CD4-positive, alpha-beta T cell treated with Interleukin-17A for 1 hour (primary cell): ENCODE data around the gene LGR4.
"Not testable (repeated sequence)": the region's sequence is repeated elsewhere in the genome, so short reads cannot be mapped to it uniquely, and the experiment has no call there.

Source experiments
- DNase-seq: peaks from one replicate; pipeline ENCODE4 v3.0.0-alpha.2; 2020

LGR4 gene, protein sequence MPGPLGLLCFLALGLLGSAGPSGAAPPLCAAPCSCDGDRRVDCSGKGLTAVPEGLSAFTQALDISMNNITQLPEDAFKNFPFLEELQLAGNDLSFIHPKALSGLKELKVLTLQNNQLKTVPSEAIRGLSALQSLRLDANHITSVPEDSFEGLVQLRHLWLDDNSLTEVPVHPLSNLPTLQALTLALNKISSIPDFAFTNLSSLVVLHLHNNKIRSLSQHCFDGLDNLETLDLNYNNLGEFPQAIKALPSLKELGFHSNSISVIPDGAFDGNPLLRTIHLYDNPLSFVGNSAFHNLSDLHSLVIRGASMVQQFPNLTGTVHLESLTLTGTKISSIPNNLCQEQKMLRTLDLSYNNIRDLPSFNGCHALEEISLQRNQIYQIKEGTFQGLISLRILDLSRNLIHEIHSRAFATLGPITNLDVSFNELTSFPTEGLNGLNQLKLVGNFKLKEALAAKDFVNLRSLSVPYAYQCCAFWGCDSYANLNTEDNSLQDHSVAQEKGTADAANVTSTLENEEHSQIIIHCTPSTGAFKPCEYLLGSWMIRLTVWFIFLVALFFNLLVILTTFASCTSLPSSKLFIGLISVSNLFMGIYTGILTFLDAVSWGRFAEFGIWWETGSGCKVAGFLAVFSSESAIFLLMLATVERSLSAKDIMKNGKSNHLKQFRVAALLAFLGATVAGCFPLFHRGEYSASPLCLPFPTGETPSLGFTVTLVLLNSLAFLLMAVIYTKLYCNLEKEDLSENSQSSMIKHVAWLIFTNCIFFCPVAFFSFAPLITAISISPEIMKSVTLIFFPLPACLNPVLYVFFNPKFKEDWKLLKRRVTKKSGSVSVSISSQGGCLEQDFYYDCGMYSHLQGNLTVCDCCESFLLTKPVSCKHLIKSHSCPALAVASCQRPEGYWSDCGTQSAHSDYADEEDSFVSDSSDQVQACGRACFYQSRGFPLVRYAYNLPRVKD

DNA sequence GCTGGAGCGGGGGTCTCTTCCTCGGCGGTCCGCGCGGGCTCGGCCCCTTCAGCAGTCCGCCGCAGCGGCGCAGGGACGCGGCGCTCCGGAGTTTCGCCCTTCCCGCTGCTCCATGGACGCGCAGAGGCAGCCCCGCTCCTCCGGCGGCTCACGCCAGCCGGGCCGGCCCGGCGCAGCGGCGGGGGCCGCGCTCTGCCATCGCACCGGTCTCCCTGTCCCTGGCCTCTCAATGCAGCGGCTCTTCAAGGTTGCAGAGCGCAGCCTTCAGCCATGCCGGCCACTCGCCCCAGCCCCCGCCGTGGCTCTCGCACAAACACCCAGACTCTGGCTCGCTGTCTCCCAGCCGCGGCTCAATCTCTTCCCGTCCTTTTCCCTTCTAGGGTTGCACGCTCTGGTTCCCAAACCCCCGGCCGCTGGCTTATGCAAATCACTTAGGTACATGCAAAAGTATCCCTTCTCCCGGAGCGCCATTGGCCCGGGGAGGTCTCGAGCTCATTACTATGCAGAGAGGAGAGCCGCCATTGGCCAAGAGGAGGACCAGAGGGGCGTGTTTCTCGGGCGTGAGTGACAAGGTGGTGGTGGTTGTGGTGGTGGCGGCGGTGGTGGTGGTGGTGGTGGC lies at the start of gene LGR4:
TSS of gene LGR4 (minus strand) at position 393 of the 619 bp plus-strand sequence. CDS start 488 bp downstream, outside the sequence.
- DNase-seq, result peak; percentile 78

- no peak for DNase-seq
Measured at GRCh38 chr11:27520226-27520625, 47.6 kb upstream of the LGR4 start.

- no peak for DNase-seq
Measured at GRCh38 chr11:27518518-27518917, 45.9 kb upstream of the LGR4 start.

DNA sequence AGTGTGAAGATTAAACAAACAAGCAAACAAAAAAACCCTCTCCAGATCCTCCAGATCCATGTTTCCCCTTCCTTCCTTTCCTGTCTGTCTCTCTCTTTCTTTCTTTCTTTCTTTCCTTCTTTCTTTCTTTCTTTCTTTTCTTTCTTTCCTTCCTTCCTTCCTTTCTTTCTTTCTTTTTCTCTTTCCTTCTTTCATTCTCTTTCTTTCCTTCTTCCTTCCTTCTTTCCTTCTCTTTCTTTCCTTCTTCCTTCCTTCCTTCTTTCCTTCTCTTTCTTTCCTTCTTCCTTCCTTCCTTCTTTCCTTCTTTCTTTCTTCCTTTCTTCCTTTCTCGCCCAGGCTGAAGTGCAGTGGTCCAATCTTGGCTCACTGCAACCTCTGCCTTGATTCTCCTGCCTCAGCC lies 44.9 kb upstream of the LGR4 start:
- not testable (repeated sequence) for DNase-seq

GRCh38 chr11:27514558-27514957 lies 42.0 kb upstream of the LGR4 start:
- no peak for DNase-seq

DNA sequence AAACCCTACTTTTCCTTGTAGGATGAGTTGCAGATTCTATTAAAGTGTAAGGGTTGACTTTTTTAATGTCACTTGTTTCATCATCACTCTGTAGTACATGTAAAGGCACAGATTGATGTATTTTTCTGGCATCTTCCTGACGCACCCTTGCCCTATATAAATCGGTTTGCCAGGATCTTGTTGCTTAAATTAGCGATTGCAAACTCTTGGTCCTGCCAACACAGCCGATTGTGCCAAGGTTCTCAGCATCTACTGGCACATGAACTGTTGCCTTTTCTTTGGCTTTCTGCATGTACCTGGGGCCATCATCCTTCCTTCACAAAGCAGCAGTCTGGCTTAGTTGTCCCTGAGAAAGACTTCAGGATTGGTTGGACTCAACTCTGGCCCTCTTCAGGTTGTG lies 41.5 kb upstream of the LGR4 start:
- DNase-seq, result no peak

- DNase-seq, result no peak
Measured at GRCh38 chr11:27513389-27513788, 40.8 kb upstream of the LGR4 start.

GRCh38 chr11:27512238-27512637 lies 39.6 kb upstream of the LGR4 start:
- no peak for DNase-seq

GRCh38 chr11:27509908-27510307 lies 37.3 kb upstream of the LGR4 start:
- no peak for DNase-seq

- no peak for DNase-seq
Measured at GRCh38 chr11:27507557-27508322, 35.1 kb upstream of the LGR4 start.

DNA sequence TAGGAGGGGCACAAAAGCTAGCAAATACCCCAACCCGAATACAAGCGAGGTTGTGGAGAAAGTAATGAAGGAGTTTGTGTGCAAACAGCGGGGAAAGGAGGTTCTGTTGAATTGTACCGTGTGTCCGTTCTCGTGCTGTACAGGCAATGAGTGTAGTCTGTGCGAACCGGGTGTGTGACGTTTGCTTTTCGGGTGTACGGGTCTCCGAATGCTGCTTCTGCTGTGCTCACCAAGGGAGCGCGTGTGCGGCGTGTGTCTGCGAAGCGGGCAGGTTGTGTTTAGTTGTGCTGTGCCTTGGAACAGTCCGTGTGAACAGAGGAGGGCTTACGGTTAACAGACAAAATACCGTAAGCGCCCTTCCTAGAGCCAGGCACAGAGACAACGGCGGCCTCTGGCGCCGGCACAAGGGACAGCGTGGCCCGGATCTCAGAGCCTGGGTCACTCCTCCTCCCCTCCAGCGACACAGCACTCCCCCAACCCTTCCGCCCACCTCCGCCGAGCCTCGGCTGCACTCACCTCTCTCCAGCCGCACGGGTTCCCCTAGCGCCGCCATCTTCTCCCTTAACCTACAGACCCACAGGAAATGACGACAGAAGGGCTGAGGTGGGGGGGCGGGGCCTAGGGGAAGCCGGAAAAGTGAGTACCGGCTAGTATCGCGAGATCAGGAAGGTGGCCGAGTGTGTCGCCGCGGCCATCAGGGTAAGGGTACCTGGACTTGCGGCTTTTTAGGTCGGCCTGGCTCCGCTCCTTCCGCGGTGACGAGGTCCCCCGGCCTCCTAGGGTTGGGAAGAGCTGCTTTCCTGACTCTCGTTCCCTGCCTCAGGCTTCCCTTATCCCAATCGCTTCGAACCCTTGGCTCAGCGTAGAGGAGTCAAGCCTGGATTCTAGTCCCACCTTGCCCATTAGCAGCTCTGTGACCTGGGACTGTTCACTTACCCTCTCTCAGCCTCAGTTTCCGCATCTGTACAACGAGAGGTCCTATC lies 33.9 kb upstream of the LGR4 start, which contains the start of gene LIN7C:
TSS of gene LIN7C (minus strand) at position 570 of the 983 bp plus-strand sequence. CDS start at position 553, 17 bp downstream.
- peak; percentile 98 for DNase-seq

GRCh38 chr11:27505781-27506180 lies 33.2 kb upstream of the LGR4 start:
- no peak for DNase-seq

GRCh38 chr11:27504205-27504604 lies 31.6 kb upstream of the LGR4 start:
- no peak for DNase-seq

GRCh38 chr11:27501100-27501499 lies 28.5 kb upstream of the LGR4 start:
- no peak for DNase-seq

DNA sequence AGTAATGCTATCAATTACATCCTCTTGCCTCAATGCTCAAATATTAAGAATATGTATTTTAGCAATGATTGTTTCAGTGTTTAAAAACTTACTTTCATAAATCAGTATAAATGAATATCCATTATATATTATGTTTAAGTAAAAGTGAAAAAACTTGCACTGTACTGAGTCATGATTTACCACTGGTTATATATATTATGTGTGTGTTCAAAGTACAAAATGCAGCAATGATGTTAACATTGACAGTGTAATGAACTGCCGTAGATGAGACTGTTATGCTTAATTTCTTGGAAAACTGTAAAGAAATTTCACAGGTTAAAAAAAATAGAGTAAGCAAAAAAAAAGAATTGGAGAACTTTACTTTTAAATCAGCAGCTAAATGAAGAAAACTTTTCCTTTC lies 25.3 kb upstream of the LGR4 start:
- DNase-seq, result no peak

DNA sequence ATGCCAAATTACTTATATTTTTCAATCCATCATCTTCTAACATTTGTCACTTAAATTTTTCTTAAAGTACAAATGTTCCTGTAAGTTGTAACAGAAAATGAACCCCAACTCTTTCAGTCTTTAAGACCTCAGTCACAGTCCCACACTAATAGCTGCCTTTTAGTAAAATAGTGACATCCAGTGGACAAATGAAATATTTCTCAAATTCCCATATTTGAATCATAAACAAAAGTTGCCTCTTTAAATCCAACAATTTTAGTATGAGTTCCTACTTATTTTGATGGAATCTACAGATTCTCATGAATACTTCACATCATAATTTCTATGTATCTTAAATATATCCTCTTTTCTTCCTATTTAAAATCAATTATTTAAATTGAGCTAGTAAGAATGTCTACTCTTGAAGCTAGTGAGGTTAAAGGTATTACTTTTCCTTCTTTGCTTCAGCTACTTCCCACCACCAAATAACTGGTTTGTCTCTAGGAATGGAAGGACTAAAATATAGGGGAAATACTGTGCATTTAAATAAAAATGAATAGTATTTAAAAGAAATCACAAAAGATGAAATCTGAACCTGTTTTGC lies 24.8 kb upstream of the LGR4 start:
- peak; percentile 28 for DNase-seq

DNA sequence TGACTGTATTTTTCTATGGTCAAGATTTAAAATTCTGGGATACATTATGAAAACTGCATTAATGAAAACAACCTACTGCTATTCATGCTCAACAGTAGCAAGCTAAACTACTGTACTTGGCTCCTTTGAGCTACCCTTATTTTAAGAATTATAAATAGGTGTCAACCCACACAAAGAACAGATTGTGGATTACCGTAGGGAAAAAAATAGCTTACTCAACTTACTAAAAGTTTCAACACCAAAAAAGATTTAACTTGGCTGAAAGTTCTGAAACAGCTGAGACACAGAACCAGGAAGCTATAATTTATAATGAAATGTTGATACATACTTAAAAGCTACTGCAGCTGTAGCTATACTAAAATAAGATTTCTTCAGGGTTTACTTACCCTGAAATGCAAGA lies 23.9 kb upstream of the LGR4 start:
- no peak for DNase-seq

- no peak for DNase-seq
Measured at GRCh38 chr11:27495710-27496300, 23.2 kb upstream of the LGR4 start.

- no peak for DNase-seq
Measured at GRCh38 chr11:27489092-27489491, 16.5 kb upstream of the LGR4 start.

GRCh38 chr11:27487706-27488105 lies 15.1 kb upstream of the LGR4 start:
- no peak for DNase-seq
